GM21381 (cell line): Measurements from ENCODE around the gene TNFRSF12A.

Experiments used
- ATAC-seq: cut with Tn5 transposase; IDR thresholded peaks from one replicate; pipeline ENCODE4 v1.9.1; 2021; ENCODE audit warnings: mild to moderate bottlenecking, moderate library complexity; ENCODE audit not compliant: unreplicated experiment

The TNFRSF12A gene, protein sequence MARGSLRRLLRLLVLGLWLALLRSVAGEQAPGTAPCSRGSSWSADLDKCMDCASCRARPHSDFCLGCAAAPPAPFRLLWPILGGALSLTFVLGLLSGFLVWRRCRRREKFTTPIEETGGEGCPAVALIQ

DNA sequence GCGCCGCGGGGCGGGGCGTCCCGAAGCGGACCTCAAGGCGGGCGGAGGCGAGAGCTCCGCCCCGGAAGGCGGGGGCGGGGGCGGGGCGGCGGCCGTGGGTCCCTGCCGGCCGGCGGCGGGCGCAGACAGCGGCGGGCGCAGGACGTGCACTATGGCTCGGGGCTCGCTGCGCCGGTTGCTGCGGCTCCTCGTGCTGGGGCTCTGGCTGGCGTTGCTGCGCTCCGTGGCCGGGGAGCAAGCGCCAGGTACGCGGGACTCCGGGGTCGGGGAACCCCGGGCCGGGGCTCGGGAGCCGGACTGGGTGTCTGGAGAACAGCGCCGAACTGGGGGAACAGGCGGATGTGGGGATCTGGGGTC, at the start of gene TNFRSF12A:
TSS of gene TNFRSF12A (plus strand) at position 122 of the 357 bp plus-strand sequence. CDS start at position 152, 30 bp downstream.
- peak; percentile 27 for ATAC-seq

DNA sequence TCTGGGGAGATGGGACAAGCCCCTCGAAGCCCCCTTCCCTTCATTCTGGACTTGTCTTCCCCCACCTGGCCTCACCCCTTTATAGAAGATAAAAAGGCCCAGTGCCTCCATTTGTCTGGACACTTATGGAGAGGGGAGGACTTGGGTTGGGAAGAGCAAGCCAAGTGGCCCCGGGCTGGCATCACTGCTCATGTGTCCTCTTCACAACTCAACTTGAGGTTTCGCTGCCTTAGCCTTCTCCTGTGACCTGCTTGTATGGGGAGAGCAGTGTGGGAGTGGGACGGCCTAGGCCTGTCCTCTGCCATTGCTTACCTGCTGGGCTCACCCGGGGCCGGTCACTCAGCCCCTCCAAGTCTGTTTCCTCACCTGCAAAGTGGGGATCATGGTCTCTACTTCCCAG, 49.6 kb upstream of the TNFRSF12A start:
- ATAC-seq, result no peak

DNA sequence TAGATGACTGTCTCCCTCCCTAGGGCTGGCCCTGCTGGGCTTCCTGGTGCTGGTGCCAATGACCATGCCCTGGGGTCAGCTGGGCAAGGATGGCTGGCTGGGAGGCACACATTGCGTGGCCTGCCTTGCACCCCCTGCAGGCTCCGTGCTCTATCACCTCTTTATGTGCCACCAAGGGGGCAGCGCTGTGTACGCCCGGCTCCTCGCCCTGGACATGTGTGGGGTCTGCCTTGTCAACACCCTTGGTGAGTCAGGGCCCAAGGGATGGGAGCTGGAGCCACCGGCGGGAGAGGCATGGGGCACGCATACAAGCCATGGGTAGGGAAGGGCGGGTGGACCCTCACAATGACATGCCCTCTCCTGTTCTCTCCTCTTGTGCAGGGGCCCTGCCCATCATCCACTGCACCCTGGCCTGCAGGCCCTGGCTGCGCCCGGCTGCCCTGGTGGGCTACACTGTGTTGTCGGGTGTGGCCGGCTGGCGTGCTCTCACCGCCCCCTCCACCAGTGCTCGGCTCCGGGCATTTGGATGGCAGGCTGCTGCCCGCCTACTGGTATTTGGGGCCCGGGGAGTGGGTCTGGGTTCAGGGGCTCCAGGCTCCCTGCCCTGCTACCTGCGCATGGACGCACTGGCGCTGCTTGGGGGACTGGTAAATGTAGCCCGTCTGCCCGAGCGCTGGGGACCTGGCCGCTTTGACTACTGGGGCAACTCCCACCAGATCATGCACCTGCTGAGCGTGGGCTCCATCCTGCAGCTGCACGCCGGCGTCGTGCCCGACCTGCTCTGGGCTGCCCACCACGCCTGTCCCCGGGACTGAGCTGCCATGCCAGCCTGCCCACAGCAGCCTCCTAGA, 48.8 kb upstream of the TNFRSF12A start:
- ATAC-seq, result no peak

DNA sequence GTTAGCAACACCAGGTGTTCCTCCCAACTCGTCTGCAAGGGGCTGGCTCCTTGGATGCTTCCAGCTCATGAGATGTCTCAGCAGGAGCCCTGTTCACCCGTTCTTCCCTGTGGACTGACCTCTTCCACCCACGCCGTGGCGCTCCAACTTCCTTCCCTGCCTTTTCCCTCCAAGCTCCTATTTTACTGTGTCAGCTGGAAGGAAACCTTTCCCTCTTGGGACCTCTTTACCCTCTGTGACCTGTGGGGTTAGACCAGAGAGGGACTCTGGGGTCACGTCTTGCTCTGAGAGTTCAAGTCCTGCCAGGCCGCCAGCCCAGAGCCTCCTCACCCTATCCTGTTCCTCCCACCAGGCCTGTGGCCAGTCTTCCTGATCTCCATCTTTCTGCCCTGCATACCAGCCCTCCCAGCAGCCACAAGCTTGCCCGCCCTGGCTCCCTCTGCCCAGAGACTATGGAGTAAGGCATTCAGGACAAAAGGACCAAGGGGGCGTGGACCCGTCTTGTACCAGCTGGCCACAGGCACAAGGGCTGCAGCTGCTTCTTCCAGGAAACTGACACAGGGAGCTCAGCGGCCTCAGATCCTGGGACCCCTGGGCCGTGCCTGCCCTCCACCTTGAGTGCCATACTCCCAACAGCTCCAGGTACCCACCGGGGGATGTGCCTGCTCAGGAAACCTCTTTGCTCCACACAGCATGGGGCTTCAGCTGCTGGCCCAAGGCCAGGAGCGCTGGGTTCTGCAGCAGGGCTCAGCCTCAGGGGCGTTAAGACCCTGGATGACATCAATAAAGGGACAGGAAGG, 48.0 kb upstream of the TNFRSF12A start:
- no peak for ATAC-seq

DNA sequence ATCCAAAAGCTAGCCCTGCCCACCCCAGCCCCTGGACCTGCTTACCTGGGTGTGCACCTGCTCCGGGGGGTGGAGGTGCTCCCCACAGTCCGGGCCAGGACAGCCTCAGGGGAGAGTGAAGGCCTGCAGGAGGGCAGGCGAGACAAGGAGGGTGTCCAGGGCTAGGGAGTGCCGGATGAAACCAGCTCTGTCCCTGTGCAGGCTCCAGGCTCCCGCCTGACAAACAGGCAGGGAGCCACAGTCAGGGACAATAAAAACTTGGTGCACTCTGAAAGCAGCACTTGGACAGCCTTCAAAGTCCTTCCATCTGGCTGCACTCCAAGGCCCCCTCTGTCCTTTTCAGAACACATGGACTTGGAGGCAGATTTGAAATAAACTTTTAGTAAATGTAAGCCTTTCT, 47.1 kb upstream of the TNFRSF12A start:
- ATAC-seq, result no peak

DNA sequence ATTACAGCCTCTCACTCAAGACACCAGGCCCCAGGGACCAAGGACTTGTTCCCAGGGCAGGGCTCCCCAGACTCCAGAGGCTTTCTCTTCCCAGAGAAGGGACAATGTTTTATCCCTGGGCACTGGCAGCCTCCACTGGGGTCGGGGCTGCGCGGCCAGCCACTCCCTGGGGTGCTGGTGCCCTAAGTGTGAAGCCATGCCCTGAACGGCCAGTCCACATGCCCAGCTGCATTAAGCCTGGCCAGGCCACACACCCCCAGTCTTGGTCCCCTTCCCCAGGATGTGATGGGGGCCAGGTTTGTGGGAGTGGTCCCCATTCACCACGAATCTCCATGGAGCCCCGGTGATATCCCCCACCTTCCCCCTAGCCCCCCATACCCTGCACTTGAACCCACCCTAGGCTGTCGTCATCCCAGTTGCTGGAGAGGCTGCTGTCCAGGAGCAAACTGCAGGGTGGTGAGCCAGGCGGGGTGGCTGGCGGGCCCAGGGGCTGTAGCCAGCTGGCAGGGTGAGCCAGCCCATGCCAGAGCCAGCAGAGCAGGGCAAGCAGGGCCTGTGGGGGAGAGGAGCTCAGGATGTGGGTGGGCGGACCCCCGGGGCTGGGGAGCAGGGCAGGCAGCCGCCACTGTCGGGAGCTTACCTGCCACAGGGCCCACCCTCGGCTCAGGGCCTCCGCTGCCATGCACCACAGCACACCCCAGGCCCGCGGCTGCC, 46.4 kb upstream of the TNFRSF12A start:
- no peak for ATAC-seq

DNA sequence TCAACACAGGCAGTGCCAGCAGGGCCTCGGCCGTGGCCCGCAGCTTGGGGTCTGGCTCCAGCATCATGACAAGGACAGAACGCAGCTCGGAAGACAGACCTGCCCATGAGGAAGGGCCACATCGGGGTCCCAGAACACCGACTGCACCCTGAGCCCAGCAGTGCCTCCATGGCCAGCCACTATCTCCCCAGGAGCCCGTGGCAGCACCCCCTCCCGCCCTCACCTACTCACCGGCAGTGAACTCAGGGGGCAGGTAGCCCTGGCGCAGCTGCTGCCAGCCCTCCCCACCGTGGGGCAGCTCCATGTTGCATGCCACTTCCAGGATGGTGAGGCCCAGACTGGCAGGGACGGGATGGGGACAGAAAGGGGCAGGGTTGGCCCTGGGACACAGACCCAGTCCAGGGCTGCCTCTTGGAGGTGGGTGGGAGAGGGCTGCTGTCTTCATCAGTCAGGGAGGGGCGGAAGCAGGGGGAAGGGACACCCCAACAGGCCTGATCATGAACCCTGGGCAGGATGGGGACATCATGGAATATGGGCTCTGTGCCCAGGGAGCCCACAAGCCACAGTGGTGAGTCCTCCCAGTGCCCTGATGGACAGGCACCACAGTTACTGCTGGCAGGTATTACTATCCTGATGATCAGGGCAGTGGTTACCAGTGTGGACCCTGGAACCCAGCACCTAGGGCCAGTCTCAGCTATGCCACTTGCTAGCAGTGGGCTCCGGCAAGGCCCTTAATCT, 45.7 kb upstream of the TNFRSF12A start:
- no peak for ATAC-seq

DNA sequence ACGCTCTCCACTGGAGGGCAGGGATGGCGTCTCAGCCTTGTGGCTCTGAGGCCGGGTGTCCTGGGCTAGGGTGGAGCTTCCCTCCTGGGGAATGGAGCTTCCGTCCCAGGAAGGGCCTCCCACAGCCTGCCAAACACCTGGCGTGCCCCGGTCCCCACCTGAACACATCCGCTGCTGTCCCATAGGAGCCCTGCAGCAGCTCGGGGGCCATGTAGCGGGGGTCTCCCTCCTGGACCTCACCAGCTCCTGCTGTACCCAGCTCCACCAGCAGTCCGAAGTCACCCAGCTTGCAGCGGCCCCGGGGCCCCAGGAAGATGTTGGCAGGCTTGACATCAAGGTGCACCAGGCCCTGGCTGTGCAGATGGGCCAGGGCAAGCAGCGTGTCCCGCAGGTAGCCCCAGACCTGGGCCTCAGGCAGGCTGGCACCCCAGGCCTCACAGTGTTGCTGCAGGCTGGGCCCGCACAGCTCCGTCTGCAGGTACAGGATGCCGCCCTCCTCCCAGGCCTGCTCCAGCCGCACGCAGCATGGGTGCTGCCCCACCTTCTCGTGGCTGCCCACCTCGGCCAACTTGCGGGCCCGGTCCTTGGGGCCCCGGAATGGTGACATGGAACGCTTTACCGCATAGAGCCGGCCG, 44.9 kb upstream of the TNFRSF12A start:
- no peak for ATAC-seq

DNA sequence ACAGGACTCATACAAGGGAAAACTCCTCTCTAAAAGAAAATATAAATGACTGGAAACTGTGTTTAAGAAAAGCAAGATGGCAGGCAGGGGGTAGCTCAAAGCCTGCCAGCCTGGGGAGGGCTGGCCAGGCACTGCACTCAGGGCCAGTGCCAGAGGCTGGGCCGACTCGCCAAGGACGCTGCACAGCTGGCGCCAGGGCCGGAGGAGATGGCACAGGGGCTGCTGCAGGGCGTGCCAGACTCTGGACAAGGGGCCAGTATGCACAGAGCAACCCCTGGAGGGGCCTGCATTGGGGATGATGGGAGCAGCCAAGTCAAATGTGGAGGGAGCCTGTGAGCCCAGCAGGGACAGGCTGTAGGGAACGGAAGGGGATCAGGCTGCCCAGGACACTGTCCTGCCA, 44.0 kb upstream of the TNFRSF12A start:
- ATAC-seq, result no peak

DNA sequence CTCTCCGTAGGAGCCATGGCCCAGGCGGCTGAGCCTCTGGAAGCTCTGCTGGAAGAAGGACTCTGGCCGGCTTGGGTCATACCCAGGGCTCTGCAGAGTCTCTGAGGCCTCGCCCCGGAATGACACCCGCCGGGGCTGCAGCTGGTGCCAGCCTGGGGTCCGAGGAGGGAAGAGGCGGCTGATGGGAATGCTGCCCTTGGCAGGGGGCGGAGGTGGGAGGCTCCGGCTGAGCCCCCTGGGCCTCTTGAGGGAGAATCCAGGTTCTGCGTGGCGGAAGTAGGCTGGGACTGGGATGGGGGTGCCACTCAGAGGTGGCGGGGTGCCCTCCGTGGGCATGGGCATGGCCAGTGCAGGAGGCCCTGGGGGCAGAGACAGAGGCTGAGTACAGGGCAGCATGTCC, 43.5 kb upstream of the TNFRSF12A start:
- no peak for ATAC-seq

DNA sequence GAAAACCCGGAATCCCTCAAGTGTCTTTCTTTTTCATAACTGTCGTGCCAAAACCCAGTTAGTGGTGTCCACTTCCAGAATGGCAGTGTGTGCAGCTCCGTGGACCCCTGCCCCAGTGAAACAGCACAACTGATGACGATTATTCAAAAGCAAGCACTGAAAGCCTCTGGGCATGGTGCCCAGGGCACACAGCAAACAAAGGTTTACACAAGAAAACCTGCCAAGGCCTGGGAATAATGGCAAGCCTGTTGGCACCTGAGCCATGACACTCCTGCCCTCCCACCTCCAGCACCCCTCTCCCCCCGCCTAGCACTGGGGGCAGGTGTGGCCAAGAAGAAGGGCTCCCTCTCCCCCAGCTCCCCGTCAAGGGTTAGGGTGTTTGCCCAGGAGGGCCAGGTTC, 42.7 kb upstream of the TNFRSF12A start:
- ATAC-seq, result no peak

DNA sequence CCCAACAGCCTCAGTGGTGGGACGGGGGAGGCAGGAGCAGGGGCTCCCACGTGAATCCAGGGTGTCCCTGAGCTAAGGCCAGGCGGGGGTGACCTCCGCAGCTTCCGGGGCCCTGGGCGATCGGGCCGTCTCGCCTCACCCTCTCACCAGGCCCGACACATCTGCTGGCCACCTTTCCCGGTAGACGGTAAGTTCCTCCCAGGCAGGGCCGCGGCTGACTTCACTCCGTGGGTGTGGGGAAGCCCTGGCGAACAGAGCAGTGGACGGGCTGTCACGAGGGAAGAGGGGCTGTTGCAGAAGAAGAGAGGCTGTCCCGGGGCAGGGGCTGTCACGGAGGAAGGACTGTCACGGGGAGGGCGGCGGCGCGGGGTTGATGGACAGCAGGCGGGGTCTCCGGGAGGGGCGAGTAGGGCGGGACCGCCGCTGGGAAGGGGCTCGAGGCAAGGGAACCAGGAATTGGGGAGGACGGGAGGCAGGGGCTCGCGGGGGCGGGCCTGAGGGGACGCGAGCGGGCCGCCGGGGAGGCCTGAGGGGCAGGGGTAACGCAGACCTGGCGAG, 40.4 kb upstream of the TNFRSF12A start:
- peak; percentile 15 for ATAC-seq

DNA sequence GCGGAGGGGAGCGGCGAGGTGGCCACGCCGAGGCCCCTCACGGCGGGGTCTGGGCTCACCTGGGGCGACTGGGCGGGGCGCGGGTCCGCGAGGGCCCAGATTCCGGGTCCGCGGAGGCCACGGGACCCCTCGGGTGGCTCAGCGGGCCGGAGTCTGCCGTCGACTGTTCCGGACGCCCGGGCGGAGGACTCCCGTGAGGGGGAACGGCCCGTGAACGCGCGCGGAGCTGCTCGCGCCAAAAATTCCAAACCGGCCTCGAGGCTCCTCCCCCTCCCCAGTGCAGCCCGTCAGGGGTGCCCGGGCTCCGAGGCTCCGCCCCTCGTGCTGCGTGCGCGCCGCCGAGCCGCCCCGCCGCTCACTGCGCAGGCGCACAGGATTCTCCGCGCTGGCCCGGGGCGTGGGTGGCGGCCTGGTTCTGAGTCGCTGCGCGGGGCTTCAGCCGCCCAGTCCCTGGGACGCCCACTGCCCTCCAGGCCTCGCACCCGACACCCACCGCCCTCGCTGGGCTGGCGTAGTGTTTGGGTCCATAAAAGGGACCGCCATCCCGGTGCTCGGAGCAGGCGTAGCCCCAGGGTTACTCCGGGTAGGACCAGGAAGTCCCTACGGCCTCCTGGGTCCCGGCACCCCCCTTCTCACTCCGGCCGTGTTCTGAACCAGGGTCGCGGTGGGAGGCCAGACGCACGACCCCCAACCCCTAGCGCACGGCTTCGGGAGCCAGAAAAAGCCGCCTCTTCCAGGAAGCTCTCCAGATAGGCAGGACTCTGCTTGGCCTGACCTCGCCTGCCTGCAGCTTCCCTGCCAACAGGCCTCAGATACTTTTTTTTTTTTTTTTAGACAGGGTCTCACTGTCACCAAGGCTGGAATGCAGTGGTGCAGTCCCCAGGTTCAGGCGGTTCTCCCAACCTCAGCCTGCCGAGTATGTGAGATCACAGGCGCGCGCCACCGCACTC, 39.7 kb upstream of the TNFRSF12A start, which contains the start of gene PKMYT1:
TSS of gene PKMYT1 (minus strand) at position 220 of the 950 bp plus-strand sequence. CDS start 789 bp downstream, outside the sequence.
- peak; percentile 80 for ATAC-seq

DNA sequence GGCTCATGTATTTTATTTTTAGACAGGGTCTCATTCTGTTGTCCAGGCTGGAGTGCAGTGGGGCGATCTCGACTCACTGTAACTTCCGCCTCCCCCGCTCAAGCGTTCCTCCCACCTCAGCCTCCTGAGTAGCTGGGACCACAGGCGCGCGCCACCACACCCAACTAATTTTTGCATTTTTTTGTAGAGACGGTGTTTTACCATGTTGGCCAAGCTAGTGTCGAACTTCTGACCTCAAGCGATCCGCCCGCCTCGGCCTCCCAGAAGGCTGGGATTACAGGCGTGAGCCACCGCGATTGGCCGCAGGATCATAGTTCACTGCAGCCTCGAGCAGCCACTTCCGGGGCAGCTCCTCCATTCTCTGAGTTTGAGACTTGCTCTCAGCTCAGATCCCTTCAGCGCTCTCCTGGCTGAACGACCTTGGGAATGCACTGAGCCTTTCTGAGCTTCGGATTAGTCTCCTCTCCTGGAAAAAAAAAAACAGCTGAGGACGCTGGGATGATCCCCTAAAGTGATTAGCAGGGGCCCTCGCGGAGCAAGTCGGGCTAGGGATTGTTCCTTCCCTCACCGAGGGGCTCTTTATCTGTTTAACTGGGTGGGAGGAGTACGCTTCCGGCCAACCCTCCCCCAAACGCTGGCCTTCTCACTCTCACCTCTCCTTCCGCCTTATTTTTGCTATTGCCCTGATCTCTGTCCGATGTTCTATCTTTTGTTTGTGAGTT, 38.8 kb upstream of the TNFRSF12A start:
- ATAC-seq, result no peak

DNA sequence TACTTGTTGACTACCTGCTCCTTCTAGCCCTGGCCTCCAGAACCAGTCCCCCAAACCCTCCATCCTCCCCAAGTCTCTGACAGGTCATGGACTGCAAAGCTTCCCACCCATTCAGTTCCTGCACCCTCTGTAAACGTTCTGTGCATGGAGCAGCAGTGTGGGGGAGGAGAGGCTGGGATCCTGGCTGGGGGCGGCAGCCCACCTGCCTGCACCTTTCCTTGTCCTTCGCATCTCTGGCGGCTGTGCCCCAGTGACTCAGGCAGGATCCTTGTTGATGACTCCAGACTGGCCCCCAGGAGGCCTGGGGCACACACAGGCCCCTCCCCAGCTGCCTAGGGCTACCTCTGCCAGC, 38.3 kb upstream of the TNFRSF12A start:
- ATAC-seq, result no peak

DNA sequence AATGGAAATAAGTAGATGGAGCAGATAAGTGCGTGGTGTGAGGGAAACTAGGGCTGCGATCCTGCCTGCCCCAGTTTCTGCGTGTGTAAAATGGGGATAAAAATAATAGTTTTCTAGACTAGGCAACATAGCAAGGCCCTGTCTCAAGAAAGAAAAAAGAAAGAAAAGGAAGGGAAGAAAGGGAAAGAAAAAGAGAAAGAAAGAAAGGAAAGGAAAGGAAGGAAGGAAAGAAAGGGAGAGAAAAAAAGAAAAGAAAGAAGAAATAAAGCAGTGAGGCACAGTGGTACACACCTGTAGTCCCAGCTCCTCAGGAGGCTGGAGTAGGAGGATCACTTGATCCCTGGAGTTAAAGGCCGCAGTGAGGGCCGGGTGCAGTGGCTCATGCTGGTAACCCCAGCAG, 37.8 kb upstream of the TNFRSF12A start:
- no peak for ATAC-seq

DNA sequence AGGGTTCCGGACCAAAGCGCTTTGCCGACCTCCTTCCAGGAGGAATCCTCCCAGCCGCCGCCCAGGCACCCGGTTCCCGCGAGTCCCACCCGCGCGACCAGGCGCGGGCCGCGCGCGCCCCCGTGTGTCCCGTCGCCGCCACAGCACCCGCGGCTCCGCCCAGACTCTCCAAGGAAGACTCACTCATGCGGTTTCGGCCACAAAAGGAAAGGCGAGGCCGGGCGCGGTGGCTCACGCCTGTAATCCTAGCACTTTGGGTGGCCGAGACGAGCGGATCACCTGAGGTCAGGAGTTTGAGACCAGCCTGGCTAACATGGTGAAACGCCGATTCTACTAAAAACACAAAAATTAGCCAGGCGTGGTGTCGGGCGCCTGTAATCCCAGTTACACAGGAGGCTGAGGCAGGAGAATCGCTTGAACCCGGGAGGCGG, 36.4 kb upstream of the TNFRSF12A start:
- ATAC-seq, result no peak

DNA sequence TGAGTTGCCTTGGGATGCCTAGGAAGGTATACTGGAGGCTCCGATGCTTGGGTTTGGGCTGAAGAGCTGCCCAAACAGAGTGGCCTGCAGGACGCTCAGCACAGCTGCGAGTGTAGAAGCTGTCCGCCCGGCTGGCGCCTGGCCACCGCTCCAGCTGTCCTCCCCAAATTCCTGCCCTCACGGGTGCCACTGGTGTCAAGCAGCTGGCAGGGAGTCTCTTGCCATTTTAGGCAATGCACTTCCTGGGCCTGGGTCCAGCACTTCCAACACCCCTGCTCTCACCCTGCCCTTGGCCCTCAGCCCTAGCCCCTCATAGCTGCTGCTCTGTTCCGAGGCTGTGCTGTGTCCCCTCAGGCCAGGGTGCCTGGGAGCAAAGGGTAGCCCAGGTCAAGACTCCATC, 34.7 kb upstream of the TNFRSF12A start:
- no peak for ATAC-seq
